Measurements from ENCODE around the gene TCN1.
A peak's percentile ranks its signal among the peaks of the same experiment; 100 is the strongest.
"Not testable (repeated sequence)": the region's sequence is repeated elsewhere in the genome, so short reads cannot be mapped to it uniquely, and the experiment has no call there.

TCN1 gene

DNA sequence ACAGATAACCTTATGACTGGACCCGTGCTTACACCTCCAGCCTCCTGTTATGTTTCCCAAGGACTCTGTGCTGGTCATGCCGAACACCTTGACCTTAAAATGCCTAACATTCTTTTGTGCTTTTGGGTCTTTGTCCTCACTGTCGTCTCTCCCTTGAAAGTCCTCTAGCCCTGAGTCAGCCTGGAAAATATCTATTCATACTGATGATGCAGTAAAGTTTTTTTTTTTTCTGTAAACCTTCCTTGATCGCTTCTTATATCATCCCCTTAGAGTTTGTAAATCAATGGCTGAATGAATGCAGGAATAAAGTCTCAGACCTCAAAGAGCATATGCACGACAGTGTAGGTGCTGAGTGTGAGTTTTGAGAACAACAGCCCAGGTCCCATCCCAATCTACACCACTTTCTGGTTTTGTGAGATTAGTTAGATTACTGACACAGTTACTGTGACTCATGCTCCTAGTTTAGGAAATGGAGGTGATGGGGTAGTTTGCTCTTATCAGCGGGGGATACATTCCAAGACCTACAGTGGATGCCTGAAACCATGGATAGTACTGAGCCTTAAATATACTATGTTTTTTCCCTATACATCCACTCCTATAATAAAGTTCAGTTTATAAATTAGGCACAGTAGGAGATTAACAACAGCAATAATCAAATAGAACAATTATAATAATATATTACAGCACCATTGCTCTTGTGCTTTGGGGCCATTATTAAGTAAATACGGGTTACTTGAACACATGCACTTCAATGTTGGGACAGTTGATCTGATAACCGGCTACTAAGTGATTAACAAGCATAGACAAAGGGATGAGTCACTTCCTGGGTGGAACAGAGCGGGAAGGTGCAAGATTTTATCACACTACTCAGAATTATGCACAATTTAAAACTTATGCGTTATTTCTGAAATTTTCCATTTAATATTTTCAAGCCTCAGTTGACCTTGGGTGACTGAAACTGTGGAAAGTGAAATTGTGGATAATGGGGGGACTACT is 8.6 kb downstream of the TCN1 start:
- no peak for DNase-seq

DNA sequence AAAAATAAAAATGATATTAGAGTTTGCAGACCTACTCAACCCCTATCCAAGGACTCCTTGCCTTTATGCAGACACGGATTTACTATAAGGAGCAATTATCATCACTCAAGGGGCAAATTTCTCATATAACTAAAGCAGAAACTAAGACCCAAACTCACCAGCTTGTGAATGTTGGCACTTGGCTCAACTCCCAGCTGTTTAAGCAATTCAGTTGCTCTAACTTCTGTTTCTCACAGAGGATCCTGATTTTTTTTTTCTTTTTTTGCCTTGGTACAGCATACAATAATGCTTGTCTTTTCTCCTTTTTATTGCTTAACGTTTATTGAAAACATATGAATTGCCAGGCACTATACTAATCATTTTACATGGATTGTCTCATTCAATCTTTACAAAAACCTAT is 11.4 kb downstream of the TCN1 start:
- no peak for DNase-seq

DNA sequence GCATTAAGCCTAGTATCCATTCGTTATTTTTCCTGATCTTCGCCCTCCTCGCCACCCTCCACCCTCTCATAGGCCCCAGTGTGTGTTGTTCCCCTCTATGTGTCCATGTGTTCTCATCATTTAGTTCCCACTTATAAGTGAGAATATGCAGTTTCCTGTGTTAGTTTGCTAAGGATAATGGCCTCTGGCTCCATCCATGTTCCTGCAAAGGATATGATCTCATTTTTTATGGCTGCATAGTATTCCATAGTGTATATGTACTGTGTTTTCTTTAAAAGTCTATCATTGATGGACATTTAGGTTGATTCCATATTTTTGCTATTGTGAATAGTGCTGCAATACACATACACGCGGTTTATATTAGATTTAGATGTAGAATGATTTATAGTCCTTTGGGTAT is 14.9 kb downstream of the TCN1 start:
- not testable (repeated sequence) for DNase-seq

DNA sequence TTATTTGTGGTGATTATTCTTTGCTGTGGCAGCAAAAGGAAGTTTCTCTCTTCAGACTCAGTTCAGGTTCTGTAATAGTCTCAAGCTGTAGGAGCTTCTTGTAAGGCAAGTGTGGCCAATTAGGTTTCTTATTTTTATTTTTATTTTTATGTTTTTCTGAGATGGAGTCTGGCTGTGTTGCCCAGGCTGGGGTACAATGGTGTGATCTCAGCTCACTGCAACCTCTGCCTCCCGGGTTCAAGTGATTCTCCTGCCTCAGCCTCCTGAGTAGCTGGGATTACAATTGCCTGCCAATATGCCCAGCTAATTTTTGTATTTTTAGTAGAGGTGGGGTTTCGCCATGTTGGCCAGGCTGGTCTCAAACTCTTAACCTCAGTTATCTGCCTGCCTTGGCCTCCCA is 16.7 kb downstream of the TCN1 start:
- DNase-seq: not testable (repeated sequence)

DNA sequence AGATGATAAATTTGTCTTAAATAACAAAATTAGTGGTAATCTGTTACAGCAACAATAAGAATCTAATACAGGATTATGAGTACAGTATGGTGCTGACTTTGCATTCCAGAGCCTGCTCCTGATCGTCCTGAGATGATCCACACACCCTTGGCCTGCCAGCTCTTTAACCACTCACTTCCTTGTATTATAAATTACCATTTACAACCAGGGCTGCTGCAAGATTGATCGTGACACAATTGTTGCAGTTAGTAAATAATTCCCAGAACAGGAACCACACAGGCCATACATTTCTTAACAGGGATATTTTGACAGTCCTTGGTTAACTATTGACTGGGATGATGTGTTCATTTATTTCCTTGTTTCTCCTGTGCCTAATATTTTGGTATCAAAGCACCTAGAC is 17.2 kb downstream of the TCN1 start:
- DNase-seq: no peak

DNA sequence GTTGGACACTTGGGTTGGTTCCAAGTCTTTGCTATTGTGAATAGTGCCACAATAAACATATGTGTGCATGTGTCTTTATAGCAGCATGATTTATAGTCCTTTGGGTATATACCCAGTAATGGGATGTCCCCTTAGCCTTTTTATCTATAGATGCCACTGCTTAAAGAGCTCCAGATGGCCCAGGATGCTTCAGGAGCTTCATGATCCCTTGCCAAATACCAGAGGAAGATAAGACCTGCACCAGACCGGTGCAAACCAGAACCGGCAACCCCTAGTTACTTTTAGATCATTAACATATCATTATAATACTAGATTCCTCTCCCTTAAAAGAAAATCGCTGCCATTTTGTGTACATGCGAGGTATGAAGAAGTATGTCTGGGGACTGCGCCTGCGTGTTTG is 17.8 kb downstream of the TCN1 start:
- not testable (repeated sequence) for DNase-seq

DNA sequence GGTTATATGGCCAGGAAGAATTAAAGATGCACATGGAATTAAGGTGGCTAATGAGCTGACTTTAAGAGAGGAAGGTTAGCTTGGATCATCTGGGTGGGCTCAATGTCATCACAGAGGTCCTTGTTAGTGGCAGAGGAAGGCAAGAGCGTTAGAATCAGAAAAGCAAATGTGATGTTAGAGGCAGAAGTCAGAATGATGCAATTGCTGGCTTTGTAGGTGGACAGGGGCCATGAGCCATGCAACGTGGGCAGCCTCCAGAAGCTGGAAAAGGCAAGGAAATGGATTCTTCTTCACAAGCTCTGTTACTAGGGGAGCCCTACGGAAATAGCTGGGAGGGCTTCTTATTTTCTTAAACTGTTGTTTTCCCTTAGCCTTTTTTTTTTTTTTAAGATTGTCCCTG is 18.7 kb downstream of the TCN1 start:
- DNase-seq: no peak

DNA sequence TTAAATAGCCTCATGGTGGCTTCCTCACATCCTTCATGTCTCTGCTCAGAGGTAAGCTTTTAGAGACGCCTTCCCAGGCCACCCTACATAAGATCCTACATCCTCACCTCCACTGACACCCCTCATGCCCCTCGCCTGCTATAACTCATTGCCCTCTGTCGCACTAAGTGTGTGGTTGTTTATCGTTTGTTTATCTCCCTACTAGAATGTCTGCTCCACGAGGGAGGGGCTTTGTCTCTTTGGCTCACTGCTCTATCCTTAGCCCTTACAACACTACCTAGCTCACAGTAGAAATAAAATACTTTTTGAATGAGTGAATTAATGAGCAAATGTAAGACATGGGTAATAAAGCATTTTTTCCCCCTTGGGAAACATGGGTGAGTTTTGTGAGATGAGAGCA is 19.7 kb downstream of the TCN1 start:
- DNase-seq: no peak

DNA sequence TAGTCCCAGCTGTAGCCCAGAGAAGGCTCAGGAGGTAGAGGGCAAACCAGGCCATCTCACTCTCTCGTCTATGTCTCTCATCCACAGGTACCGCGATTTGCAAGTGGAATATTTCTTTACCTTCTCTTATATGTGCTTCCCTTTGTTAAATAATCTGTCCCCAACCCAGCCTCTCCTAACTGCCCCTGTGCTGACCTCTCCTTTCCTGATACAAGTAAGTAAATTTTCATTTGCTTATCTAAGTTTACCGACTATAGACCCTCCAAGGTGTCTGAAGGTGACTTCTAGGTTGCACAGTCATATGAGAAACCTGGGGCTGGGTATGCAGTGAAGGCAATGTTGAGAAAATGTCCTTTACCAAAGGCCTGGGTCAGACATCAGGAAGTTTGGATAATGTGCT is 20.9 kb downstream of the TCN1 start, which contains the start of gene CBLIF:
Gene CBLIF, minus strand, starts transcription at position 101 of the 400 bp plus-strand sequence. Its CDS starts 46 bp downstream, at position 55.
- DNase-seq: no peak

DNA sequence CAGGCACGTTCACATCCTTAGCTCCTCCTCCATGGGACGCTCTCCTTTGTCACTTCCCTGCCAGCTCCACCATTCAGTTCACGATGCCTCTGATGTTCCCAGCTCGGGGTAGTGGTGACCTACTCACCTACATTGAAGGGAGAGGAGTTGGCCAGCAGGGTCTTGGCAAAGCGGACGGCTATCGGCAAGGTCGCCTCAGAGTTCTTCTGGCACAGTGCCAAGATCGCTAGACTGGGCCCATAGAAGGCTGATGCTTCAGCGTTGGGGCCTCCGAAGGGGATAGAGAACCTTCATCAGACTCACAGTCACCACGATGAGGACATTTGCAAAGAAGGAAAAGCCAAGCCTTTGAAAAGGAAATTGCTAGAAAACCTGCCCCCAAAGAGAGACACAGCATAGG is 24.0 kb downstream of the TCN1 start:
- no peak for DNase-seq

DNA sequence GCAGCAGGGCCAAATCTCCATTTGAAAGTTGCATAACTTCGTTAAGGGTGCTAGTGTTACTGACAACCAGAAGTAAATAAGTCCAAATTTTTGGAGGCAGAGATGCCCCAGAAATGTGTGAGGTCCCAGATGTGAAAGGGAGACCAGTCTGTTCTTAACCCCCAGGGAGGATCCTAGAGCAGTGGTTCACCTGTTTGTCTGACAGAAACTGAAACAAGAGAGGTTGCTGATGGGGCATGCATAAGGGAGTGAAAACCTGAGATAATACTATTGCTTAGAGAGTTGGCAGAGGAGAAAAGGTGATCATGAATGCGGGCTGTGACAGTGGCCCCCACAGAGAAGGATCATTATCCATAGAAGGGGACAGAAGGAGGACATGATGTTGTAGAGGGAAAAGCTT is 24.8 kb downstream of the TCN1 start:
- DNase-seq: no peak

DNA sequence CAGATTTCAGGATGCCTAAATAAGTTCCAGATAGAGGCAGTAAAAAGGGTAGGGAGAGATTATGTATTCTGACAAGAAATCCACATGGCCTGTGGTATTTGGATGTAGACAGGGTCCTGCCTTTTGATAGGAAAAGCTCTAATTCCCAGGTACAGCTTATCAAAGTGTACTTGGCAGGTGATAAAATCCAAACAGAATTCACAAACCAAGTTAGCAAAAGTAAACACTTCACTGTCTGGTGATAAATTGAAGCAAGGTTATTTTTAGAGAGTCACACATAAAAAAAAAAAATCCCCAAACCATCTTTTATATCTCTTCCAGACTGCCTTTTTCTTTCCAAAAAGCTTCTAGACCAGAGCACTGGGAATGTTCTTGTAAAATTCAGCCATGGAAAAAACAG is 26.7 kb downstream of the TCN1 start:
- DNase-seq: no peak

DNA sequence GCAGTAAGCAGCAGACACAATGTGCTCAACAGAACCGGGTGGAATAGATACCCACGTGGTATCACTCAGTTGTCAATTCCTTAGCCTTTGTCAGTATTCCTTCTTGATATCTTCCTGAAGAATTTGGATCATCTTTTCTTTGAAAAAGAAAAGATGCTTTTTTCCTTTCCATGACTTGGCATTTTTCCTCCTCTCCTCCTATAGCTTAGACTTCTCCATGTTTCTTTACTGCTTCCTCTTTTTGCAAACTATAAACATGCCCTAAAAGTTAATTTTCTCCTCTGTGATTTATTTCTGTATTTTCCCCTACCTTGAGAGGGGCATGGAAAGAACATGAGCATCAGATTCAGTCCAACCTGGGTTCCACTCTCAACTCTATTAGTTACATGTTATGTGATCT is 32.7 kb downstream of the TCN1 start:
- no peak for DNase-seq

DNA sequence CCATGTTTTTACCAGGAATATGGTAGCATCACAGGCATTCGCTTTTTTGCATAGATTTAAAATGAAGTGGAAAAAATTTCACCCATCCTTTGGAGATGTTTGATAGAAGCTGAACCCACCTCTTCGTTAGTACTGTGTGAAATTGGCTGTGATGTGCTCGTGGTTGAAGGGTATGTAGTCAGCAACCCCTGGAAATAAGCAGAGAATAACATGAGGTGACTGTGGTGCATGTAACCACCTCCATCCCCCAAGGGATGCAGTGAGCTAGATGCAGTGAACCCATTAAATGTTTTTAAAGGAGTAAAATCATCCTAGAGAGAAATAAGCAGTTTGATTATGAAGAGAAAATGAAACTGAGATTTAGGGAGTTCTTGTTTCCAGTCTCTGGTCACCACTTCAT is 36.9 kb downstream of the TCN1 start:
- DNase-seq: no peak

DNA sequence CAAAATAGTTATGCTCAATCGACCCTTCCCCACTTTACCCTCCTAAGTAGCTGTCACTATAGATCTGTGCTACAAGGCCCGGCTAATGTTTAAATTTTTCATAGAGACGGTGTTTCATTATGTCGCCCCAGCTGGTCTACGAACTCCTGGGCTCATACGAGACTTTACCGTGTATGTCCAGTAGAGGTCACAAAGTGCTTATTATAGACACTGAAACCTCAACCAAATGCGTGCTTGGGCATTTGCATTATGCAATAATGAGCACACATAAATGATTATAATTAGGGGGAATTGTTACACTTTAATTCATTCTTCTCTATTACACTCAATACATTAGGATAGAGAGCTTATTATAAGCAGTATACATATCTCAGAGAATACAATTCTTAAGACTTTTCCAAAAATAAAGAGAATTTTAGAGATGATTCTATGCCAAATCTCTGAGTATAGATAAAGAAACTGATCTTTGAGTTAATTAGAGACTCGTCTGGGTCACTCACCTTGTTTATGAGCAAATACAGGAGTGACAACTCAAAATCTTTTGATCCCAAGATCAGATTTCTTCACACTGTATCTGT is 43.2 kb downstream of the TCN1 start:
- peak in 1 of 6 experiments; percentile 4 for DNase-seq

DNA sequence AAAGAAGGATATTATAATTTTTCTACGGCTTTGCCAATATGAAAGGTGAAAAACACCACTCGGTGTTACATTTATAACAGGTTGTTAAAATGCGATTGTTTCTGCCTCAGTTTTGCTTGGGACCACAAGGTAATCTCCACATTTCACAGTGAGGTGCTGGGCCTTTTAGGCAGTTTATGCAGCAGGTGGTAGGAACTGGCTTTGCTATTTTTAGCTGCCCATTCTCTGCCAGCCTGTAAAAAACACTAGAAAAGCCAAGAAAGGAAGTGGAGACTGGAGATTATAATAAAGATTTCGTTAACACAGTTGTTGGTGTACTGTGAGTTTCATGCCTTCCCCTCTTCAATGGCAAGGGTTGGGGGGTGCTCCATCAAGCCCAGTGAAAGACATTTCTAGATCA is 47.7 kb downstream of the TCN1 start:
- no peak for DNase-seq

DNA sequence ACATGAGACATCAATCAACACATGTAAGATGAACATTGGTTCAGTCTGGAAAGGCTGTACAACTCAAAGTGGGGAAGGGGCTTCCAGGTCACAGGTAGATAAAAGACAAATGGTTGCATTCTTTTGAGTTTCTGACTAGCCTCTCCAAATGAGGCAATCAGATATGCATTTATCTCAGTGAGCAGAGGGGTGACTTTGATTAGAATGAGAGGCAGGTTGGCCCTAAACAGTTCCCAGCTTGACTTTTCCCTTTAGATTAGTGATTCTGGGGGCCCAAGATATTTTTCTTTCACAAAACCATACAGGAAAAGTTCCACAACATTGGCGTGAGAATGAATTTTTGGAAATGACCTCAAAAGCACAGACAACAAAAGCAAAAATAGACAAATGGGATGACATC is 49.9 kb downstream of the TCN1 start:
- DNase-seq: not testable (repeated sequence)

DNA sequence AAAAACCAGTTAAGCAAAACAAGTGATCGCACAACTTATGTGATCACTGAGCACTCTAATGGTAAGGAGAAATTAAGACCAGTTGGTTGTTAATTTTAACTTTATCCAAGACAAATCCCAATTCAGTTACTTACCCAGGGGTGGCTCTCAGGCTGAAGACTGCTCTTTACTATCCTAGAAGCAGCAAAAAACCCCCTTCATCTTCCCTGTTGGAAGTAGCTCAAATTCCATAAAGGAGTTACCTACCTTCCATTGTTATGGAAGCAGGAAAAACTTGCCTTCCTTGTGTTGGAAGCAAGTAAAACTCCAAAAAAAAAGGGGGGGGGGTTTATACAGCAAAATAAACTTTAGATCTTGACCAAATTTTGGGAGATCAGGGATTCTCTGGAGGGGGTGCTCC is 50.5 kb downstream of the TCN1 start:
- DNase-seq: no peak

DNA sequence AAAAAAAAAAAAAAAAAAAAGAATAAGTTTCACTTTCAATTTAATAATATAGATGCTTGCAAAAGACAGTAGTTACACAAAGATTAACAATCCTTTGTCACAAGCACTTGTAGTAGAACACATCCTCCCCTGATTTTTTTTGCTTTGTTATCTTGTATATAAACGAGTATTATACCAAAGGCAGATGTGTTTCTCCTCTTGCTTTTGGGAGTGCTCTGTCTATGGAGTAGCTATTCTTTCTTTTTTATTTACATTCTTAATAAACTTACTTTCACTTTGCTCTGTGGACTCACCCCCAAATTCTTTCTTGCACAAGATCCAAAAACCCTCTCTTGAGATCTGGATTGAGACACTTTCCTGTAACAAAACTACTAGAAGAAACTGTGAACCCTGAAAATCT is 52.3 kb downstream of the TCN1 start:
- DNase-seq: no peak

DNA sequence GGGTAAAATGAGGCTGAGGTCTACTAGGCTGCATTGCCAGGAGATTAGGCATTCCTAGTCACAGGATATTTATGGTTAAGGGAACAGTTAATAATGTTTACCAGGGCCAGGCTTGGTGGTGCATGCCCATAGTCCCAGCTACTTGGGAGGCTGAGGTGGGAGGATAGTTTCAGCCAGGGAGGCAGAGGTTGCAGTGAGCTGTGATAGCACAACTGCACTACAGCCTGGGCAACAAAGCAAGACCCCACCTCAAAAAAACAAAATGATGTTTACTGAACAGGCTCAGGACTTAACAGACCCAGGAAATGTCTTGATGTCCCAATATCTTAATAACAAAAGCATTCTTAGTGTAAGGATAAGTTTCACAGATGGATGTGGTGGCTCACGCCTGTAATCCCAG is 52.9 kb downstream of the TCN1 start:
- no peak for DNase-seq

DNA sequence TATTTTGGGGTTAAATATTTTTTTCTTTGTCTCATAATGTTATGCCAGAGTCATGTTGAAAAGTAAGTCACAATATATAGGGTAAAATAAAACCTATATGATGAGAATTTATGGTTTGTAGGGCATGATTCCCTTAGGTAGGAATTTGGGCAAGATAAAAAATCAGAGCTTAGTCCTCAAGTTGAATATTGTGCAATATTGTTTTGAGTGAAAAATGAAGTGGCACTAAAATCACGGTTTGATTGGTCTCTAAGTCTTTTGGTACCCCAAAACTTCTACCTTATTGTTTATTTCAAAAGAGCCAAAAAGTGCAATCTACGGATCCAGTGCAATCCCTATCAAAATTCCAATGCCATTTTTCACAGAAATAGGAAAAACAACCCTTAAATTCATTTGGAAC is 54.1 kb downstream of the TCN1 start:
- no peak for DNase-seq

DNA sequence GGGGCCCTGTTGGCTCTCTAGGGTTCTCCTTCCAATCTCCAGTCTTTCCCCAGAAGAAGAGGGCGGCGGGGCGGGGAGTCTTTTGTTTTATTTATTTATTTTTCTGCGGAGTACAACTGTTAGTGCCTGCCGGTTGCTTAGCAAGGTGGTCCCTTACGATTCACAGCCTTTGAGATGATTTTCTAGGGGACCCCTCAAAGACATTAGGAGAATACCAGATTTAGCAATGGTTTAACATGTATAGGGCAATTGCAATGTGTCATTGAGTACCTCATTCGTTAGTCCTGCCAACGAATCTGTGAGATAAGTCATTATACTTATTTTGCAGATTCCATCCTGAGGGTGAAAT is 55.4 kb downstream of the TCN1 start:
- DNase-seq: no peak

DNA sequence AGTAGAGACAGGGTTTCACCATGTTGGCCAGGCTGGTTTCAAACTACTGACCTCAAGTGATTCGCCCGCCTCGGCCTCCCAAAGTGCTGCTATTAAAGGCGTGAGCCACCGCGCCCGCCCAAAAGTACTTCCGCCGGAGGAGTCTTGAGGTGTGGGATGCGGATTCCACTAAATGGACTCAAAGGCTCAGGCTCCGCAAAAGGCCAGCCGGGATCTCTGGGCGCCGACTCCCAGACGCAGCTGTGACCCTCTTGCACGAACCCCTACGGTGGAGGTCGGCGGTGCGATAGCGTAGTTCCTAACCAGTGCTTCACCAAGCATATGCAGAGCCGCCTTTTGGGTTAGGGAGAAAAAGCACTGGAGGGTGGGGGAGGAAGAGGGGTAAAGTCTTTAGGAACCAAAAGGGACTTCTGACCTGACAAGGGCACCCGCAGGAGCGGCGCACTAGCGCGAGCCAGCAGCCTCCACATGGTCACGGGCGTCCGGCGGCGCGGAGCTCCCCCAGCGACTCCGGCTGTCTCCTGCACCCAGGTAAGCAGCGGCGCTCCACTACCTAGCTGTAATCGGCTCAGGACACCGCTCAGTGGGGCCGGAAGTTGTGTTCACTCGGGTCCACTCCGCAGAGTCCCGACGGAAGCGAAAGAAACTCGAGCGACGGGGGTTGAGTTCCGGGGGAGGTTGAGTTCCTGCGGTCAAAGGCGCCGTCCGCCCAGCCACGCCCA is 55.9 kb downstream of the TCN1 start, which contains the start of gene MRPL16:
Gene MRPL16, minus strand, starts transcription at position 590 of the 722 bp plus-strand sequence. Its CDS starts 120 bp downstream, at position 470.
- peak; percentile 78 to 89 (median 84) for DNase-seq
